ENCODE results near the gene CBL. TPM values are rescaled to one million over a fixed set of nuclear protein-coding genes. Genes with fewer than 3 reads are reported as not detected.

CBL gene
- total and polyA plus RNA-seq, 2 experiments from 2014 or later: 31.6 to 67.6 TPM

DNA sequence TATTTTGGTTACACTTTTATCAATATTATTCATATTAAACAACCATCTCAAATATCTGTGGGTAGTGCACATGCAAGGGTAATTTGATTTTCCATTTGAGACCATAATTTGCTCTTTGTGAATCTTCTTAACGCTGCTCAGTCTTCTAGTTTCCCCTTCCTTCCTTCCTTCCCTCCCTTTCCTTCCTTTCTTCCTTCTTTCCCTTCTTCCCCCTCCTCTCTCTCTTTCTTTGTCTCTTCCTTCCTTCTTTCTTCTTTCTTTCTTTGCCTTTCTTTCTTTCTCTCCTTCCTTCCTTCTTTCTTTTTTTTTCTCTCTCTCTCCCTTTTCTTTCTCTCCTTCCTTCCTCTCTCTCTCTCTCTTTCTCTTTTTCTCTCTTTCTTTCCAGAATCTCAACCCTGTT, 124.1 kb downstream of the CBL start:
- Histone ChIP-seq H3F3A (replicated peaks; ENCODE audit: low read depth) (0 out of 2 replicates have a peak, but pooled peaks cover 9% of the 10 kb centered on the region), H3K4me2 (no peak overlapping the region), H3K9me2 (ENCODE audit: insufficient read depth) (no peaks in the 10 kb centered on the region), H4K20me1 (replicated peaks; ENCODE audit: insufficient read depth) (no peaks in the 10 kb centered on the region), H3K79me2 (replicated peaks; ENCODE audit: insufficient read depth) (peaks cover 7% of the 10 kb centered on the region), H3K4me1 (ENCODE audit: insufficient read depth) (peaks cover 10% of the 10 kb centered on the region; the same call in 1 of the 2 replicates), H2AFZ (peak overlapping the region; percentile 87; the same call in 1 of the 2 replicates), H3K27ac (ENCODE audit: low read depth) (no peak overlapping the region), H3K36me3 (ENCODE audit: insufficient read depth) (no peaks in the 10 kb centered on the region), H3K27me3 (ENCODE audit: insufficient read depth) (no peaks in the 10 kb centered on the region), H3K4me3 (no peak overlapping the region)
- Mint-ChIP-seq H3K27me3 (ENCODE audit: insufficient read depth, low read depth, poor library complexity) (peaks cover 16% of the 10 kb centered on the region), H3K4me1 (peaks cover 11% of the 10 kb centered on the region; the same call in 2 of the 3 replicates), H3K9me3 (no peaks in the 10 kb centered on the region; the same call in 2 of the 3 replicates), H3K27ac (no peak overlapping the region), H3K36me3 (ENCODE audit: low read depth) (no peaks in the 10 kb centered on the region), H3K4me3 (no peak overlapping the region)
- ATAC-seq: no peak
- no peak for DNase-seq (ENCODE audit: low spot score)
- no peak for TF ChIP-seq ETS1 (IDR thresholded peaks at IDR 0.05)
- TF ChIP-seq JUNB (IDR thresholded peaks at IDR 0.05; ENCODE audit: unreplicated experiment): no peak
- TF ChIP-seq CTCF (conservative IDR thresholded peaks at IDR 0.05; ENCODE audit: low read depth in 2 of 2): no peak
- TF ChIP-seq POLR2AphosphoS5 (IDR thresholded peaks at IDR 0.05; ENCODE audit: low read depth): no peak
- TF ChIP-seq, protein P1, sequence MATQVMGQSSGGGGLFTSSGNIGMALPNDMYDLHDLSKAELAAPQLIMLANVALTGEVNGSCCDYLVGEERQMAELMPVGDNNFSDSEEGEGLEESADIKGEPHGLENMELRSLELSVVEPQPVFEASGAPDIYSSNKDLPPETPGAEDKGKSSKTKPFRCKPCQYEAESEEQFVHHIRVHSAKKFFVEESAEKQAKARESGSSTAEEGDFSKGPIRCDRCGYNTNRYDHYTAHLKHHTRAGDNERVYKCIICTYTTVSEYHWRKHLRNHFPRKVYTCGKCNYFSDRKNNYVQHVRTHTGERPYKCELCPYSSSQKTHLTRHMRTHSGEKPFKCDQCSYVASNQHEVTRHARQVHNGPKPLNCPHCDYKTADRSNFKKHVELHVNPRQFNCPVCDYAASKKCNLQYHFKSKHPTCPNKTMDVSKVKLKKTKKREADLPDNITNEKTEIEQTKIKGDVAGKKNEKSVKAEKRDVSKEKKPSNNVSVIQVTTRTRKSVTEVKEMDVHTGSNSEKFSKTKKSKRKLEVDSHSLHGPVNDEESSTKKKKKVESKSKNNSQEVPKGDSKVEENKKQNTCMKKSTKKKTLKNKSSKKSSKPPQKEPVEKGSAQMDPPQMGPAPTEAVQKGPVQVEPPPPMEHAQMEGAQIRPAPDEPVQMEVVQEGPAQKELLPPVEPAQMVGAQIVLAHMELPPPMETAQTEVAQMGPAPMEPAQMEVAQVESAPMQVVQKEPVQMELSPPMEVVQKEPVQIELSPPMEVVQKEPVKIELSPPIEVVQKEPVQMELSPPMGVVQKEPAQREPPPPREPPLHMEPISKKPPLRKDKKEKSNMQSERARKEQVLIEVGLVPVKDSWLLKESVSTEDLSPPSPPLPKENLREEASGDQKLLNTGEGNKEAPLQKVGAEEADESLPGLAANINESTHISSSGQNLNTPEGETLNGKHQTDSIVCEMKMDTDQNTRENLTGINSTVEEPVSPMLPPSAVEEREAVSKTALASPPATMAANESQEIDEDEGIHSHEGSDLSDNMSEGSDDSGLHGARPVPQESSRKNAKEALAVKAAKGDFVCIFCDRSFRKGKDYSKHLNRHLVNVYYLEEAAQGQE (IDR thresholded peaks at IDR 0.05; ENCODE audit: unreplicated experiment): no peak
- TF ChIP-seq CREB1 (CRISPR knock-in tag; IDR thresholded peaks at IDR 0.05; ENCODE audit: low read depth): no peak
- TF ChIP-seq, protein P2, sequence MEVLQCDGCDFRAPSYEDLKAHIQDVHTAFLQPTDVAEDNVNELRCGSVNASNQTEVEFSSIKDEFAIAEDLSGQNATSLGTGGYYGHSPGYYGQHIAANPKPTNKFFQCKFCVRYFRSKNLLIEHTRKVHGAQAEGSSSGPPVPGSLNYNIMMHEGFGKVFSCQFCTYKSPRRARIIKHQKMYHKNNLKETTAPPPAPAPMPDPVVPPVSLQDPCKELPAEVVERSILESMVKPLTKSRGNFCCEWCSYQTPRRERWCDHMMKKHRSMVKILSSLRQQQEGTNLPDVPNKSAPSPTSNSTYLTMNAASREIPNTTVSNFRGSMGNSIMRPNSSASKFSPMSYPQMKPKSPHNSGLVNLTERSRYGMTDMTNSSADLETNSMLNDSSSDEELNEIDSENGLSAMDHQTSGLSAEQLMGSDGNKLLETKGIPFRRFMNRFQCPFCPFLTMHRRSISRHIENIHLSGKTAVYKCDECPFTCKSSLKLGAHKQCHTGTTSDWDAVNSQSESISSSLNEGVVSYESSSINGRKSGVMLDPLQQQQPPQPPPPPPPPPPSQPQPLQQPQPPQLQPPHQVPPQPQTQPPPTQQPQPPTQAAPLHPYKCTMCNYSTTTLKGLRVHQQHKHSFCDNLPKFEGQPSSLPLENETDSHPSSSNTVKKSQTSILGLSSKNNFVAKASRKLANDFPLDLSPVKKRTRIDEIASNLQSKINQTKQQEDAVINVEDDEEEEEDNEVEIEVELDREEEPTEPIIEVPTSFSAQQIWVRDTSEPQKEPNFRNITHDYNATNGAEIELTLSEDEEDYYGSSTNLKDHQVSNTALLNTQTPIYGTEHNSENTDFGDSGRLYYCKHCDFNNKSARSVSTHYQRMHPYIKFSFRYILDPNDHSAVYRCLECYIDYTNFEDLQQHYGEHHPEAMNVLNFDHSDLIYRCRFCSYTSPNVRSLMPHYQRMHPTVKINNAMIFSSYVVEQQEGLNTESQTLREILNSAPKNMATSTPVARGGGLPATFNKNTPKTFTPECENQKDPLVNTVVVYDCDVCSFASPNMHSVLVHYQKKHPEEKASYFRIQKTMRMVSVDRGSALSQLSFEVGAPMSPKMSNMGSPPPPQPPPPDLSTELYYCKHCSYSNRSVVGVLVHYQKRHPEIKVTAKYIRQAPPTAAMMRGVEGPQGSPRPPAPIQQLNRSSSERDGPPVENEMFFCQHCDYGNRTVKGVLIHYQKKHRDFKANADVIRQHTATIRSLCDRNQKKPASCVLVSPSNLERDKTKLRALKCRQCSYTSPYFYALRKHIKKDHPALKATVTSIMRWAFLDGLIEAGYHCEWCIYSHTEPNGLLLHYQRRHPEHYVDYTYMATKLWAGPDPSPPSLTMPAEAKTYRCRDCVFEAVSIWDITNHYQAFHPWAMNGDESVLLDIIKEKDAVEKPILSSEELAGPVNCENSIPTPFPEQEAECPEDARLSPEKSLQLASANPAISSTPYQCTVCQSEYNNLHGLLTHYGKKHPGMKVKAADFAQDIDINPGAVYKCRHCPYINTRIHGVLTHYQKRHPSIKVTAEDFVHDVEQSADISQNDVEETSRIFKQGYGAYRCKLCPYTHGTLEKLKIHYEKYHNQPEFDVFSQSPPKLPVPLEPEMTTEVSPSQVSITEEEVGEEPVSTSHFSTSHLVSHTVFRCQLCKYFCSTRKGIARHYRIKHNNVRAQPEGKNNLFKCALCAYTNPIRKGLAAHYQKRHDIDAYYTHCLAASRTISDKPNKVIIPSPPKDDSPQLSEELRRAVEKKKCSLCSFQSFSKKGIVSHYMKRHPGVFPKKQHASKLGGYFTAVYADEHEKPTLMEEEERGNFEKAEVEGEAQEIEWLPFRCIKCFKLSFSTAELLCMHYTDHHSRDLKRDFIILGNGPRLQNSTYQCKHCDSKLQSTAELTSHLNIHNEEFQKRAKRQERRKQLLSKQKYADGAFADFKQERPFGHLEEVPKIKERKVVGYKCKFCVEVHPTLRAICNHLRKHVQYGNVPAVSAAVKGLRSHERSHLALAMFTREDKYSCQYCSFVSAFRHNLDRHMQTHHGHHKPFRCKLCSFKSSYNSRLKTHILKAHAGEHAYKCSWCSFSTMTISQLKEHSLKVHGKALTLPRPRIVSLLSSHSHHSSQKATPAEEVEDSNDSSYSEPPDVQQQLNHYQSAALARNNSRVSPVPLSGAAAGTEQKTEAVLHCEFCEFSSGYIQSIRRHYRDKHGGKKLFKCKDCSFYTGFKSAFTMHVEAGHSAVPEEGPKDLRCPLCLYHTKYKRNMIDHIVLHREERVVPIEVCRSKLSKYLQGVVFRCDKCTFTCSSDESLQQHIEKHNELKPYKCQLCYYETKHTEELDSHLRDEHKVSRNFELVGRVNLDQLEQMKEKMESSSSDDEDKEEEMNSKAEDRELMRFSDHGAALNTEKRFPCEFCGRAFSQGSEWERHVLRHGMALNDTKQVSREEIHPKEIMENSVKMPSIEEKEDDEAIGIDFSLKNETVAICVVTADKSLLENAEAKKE (CRISPR knock-in tag; IDR thresholded peaks at IDR 0.05): no peak
- TF ChIP-seq EZH2 (IDR thresholded peaks at IDR 0.05; ENCODE audit: low read depth, unreplicated experiment): no peak
- TF ChIP-seq ZNF114 (CRISPR knock-in tag; IDR thresholded peaks at IDR 0.05): no peak
- TF ChIP-seq NANOG (IDR thresholded peaks at IDR 0.05; ENCODE audit: borderline replicate concordance): no peak
- no peak for TF ChIP-seq STAT1 (IDR thresholded peaks at IDR 0.05; ENCODE audit: unreplicated experiment)
- no peak for TF ChIP-seq EZH2phosphoT487 (IDR thresholded peaks at IDR 0.05; ENCODE audit: unreplicated experiment)
- TF ChIP-seq ZNF331 (CRISPR knock-in tag; IDR thresholded peaks at IDR 0.05; ENCODE audit: low read depth): no peak

All from GM23338 (cell line).